ENCODE results near the gene MAB21L4. TPM values are rescaled to one million over a fixed set of nuclear protein-coding genes. Genes with fewer than 3 reads are reported as not detected.

MAB21L4 gene
- total and polyA plus RNA-seq, 8 donors: 0.14 to 2.0 (median 1.1) TPM

DNA sequence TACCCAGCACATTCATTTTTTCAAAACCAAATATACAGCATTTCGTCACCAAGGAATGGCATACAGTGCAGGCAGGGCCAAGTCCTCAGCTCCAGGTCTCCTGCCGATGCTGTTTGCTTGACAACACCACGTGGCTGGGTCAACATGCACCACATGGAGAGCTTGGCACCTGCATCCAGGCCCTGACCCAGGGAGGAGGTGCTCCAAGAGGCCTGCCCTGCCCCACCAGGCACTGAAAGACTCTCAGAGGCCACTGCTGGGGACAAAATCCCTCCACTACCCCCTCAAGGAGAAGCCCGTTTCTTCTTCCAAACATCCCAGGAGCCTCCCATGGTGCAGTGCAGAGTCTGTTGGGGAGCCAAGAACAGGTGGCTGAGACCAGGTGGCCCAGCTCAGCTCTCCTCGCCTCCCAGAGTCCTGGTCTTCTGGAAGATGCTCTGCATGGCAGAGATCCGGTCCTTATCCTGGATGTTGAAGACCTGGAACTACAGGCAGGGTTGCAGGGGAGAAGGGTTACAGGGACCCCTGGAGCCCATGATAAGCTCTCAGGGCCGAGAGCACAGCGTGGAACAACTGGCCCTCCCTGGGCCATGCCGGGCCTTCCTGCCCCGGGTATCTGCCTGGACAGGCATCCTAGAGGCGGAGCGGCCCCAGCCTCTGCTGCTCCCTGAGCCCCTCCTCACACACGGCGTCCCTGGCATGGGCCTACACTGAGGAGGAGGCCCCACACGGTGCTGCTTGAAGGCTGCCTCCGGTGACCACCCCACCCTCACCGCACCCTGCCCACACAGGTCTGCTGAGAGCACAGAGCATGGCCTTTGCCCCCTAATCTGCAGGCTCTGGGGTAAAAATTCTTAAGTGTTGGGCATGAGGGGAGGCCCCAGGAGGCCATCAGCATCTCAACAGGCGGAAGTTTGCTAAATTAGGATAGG is 9.0 kb downstream of the MAB21L4 start:
- WGBS, 2 donors: 79 to 84% methylated on average over 17 to 18 of the region's 18 CpGs
- peak; percentile 26 to 78 (median 57) for ATAC-seq

DNA sequence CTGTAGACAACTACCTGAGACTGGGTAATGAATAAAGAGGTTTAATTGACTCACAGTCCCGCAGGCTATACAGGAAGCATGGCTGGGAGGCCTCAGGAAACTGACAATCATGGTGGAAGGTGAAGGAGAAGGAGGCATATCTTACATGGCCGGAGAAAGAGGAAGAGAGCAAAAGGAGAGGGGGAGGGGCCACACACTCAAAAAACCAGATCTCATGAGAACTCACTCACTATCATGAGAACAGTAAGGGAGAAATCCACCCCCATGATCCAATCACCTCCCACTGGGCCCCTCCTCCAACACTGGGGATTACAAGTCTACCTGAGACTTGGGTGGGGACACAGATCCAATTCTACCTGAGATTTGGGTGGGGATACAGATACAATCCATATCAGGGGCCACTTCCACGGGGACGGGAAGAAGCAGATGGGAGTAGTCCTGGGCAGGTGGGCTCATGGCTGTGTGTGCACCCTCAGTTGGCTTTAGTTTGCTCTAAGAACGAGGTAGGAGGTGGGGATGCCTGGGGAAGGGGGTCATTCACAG is 9.9 kb downstream of the MAB21L4 start:
- DNase-seq (no peak), ATAC-seq (no peak), FAIRE-seq (no peak)
- TF ChIP-seq, protein P1, sequence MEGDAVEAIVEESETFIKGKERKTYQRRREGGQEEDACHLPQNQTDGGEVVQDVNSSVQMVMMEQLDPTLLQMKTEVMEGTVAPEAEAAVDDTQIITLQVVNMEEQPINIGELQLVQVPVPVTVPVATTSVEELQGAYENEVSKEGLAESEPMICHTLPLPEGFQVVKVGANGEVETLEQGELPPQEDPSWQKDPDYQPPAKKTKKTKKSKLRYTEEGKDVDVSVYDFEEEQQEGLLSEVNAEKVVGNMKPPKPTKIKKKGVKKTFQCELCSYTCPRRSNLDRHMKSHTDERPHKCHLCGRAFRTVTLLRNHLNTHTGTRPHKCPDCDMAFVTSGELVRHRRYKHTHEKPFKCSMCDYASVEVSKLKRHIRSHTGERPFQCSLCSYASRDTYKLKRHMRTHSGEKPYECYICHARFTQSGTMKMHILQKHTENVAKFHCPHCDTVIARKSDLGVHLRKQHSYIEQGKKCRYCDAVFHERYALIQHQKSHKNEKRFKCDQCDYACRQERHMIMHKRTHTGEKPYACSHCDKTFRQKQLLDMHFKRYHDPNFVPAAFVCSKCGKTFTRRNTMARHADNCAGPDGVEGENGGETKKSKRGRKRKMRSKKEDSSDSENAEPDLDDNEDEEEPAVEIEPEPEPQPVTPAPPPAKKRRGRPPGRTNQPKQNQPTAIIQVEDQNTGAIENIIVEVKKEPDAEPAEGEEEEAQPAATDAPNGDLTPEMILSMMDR (IDR thresholded peaks at IDR 0.05): no peak
- intact Hi-C loops (cut with DNase I): no loop called here
- 85 to 88% methylated on average over 5 of the region's 5 CpGs for WGBS, 2 donors
- Histone ChIP-seq H3K4me3 (no peak overlapping the region), H3K27me3 (no peaks in the 10 kb centered on the region), H3K36me3 (no peaks in the 10 kb centered on the region), H3K27ac (no peak overlapping the region), H3K9me3 (no peaks in the 10 kb centered on the region), H3K4me1 (no peaks in the 10 kb centered on the region)

More for the DNA sequence above, 9.0 kb downstream of the MAB21L4 start:
- no peak overlapping the region for H3K27ac ChIP-seq
- FAIRE-seq (no peak), DNase-seq (peak in 5 of 6 donors; percentile 25 to 64 (median 48))
- no peaks in the 10 kb centered on the region for H3K36me3 ChIP-seq
- TF ChIP-seq, protein P1 (IDR thresholded peaks at IDR 0.05): no peak
- H3K9me3 ChIP-seq: no peaks in the 10 kb centered on the region
- no peak overlapping the region for H3K4me3 ChIP-seq
- no peaks in the 10 kb centered on the region for H3K27me3 ChIP-seq
- no peaks in the 10 kb centered on the region for H3K4me1 ChIP-seq
- intact Hi-C loops (cut with DNase I): no loop called here

DNA sequence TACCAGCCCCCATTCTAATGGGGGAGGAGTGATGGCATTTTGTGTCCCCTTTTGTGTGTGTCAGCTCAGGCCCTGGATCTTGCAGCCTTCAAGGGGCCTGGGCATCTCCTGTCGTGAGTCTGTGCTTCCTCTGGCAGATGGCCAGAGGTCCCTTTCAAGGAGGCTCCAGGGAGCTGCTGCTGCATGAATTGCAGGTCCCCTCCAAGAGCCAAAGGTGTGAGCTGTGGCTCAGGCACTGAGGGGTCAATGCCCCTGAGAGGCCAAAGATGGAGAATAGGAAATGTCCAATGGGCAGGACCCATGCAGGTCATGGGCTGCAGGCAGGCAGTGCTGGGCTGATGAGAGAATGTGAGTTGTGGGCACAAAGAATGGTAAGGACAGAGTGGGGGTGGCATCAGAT is 10.4 kb downstream of the MAB21L4 start:
- 84 to 89% methylated on average over 1 of the region's 1 CpG for WGBS, 2 donors
- Histone ChIP-seq H3K27me3 (no peaks in the 10 kb centered on the region), H3K4me1 (no peaks in the 10 kb centered on the region), H3K27ac (no peak overlapping the region), H3K4me3 (no peak overlapping the region), H3K9me3 (no peaks in the 10 kb centered on the region), H3K36me3 (no peaks in the 10 kb centered on the region)
- no peak for DNase-seq
- FAIRE-seq: no peak
- TF ChIP-seq, protein P1 (IDR thresholded peaks at IDR 0.05): no peak
- intact Hi-C loops (cut with DNase I): no loop called here
- no peak for ATAC-seq

DNA sequence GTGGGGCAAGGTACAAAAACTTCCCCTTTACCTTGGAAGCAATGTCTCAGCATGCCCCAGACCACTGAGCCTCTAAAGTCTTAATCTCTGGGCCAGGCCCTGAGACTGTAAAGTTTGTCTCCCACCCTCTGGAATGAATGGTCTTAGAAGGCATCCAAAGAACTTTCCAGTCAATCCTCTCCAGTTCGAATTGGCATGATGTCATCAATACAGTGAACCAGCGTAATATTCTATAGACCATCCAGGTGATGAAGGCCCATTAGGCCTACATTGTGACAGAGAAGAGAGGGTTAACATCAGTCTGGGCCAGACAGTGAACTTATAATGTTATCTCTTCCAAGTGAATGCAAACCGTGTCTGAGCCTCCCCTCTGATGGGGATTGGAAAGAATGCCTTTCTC is 11.2 kb downstream of the MAB21L4 start:
- Histone ChIP-seq H3K9me3 (no peaks in the 10 kb centered on the region), H3K36me3 (no peaks in the 10 kb centered on the region), H3K4me3 (no peak overlapping the region), H3K27me3 (no peaks in the 10 kb centered on the region), H3K27ac (no peak overlapping the region), H3K4me1 (no peaks in the 10 kb centered on the region)
- FAIRE-seq (no peak), ATAC-seq (no peak), DNase-seq (no peak)
- WGBS, 2 donors: 69 to 77% methylated on average over 3 of the region's 3 CpGs
- TF ChIP-seq, protein P1 (IDR thresholded peaks at IDR 0.05): no peak
- intact Hi-C loops (cut with DNase I): no loop called here

DNA sequence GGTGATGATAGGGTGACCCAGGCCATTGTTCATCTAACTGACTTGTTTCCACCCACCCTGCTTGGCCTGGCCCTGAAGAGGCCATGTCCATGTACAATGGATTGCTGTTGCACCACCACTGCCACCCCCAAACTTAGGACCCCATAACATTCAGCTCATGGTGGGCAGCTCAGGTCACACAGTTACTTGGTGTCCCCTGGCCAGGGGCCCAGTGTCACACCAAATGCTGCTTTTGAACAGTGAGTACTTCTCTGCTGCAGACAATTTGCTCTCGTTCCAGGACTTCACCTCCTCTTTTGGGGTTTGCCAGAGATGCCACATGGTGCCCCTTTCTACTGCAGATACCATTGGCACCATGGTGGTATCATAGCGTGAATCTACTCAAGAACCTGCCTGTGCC is 11.7 kb downstream of the MAB21L4 start:
- Histone ChIP-seq H3K27me3 (no peaks in the 10 kb centered on the region), H3K27ac (no peak overlapping the region), H3K9me3 (no peaks in the 10 kb centered on the region), H3K36me3 (no peaks in the 10 kb centered on the region), H3K4me3 (no peak overlapping the region), H3K4me1 (no peaks in the 10 kb centered on the region)
- TF ChIP-seq, protein P1 (IDR thresholded peaks at IDR 0.05): no peak
- intact Hi-C loops (cut with DNase I): no loop called here
- no peak for FAIRE-seq
- ATAC-seq: no peak
- 89 to 98% methylated on average over 2 of the region's 2 CpGs for WGBS, 2 donors
- no peak for DNase-seq

Measured in pancreas (tissue), 10 donors.